Measurements from ENCODE around the gene ANXA6. TPM values are rescaled to one million over a fixed set of nuclear protein-coding genes. Genes with fewer than 3 reads are reported as not detected.
A peak's percentile ranks its signal among the peaks of the same experiment; 100 is the strongest.

The ANXA6 gene
- total and polyA plus RNA-seq, 8 donors, result 28.4 to 240 (median 88.2) TPM

DNA sequence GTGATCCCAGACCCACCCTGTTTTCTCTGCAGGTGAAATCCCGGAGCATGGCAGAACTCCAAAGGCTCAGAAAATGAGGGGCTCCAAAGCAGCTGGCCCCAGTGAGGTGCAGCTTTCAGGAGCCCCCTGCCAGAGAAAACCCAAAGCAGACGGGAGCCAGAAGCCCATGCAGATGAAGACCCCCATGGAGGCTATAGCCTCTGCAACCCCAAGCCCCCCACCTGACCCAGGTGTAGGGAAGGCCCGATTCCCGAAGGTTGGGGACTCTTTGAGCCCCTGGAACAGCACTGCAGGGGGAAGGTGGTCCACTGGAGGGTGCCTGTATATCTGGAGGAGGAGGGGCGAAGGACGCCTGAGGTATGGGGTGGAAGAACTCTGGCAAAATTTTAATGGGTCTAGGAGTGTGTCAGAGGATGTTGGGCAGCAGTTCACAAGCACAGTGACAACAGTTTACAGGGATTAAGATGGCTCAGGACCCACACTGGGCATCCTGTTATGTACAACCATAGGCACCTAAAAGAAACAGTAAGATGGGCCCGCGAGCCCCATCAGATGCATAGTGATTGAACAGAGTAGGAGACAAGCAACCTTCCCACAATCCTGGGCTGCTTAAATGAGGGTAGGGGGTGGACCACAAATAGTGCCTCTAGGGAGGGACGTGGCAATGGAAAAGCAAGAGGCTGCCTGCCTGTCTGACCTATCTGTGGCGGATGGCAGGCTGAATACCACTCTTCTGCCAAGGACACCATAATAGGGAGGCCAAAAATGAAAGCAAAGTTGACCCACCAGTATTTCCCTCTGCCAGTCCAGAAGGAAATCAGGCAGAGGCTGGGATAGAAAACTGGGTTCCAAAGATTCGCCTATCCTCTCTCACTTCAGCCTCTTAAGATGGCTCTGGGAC is 16.4 kb upstream of the ANXA6 start:
- peak overlapping the region in 2 of 4 donors; percentile 12 to 15 for H3K4me3 ChIP-seq
- peaks cover 0 to 9% (median 3%) of the 10 kb centered on the region in 4 donors for H3K4me1 ChIP-seq
- no peak for DNase-seq
- no peak overlapping the region for H3K27ac ChIP-seq
- no peaks in the 10 kb centered on the region for H3K9me3 ChIP-seq
- peaks cover 0 to 11% (median 6%) of the 10 kb centered on the region in 4 donors for H3K36me3 ChIP-seq
- WGBS, 5 donors, result 85 to 90% (median 86%) methylated on average over 11 of the region's 11 CpGs
- intact Hi-C loops (cut with DNase I; ENCODE audit: low total_unique reads), result no loop called here
- no peaks in the 10 kb centered on the region for H3K27me3 ChIP-seq
- TF ChIP-seq POLR2AphosphoS5 (IDR thresholded peaks at IDR 0.05) (no peak), EP300 (IDR thresholded peaks at IDR 0.05) (no peak), POLR2A (IDR thresholded peaks at IDR 0.05) (no peak)
- TF ChIP-seq, protein P1, sequence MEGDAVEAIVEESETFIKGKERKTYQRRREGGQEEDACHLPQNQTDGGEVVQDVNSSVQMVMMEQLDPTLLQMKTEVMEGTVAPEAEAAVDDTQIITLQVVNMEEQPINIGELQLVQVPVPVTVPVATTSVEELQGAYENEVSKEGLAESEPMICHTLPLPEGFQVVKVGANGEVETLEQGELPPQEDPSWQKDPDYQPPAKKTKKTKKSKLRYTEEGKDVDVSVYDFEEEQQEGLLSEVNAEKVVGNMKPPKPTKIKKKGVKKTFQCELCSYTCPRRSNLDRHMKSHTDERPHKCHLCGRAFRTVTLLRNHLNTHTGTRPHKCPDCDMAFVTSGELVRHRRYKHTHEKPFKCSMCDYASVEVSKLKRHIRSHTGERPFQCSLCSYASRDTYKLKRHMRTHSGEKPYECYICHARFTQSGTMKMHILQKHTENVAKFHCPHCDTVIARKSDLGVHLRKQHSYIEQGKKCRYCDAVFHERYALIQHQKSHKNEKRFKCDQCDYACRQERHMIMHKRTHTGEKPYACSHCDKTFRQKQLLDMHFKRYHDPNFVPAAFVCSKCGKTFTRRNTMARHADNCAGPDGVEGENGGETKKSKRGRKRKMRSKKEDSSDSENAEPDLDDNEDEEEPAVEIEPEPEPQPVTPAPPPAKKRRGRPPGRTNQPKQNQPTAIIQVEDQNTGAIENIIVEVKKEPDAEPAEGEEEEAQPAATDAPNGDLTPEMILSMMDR (IDR thresholded peaks at IDR 0.05), result no peak

DNA sequence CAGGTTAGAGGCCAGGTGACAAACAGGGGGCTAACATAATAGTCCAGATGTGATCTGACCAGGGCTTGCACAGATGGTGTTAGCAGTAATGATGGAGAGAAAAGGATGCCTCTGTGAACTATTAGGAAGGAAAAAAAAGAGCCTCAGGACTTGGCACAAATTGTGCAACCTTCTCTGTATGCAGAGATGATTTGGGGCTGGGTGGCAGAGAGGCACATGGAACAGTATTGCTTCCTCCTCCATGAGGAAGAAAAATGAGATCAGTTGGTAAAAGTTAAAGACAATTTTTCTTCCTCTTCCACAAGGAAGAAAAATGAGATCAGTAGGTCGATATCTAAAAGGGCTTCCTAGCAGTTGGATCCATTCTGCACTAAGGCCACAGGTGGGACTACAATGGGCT is 13.9 kb upstream of the ANXA6 start:
- H3K9me3 ChIP-seq, result no peaks in the 10 kb centered on the region
- H3K4me1 ChIP-seq, result peaks cover 0 to 9% (median 3%) of the 10 kb centered on the region in 4 donors
- TF ChIP-seq, protein P1 (IDR thresholded peaks at IDR 0.05), result no peak
- TF ChIP-seq POLR2AphosphoS5 (IDR thresholded peaks at IDR 0.05) (no peak), EP300 (IDR thresholded peaks at IDR 0.05) (no peak), POLR2A (IDR thresholded peaks at IDR 0.05) (no peak)
- H3K27ac ChIP-seq, result no peak overlapping the region
- WGBS, 5 donors, result 73 to 92% (median 85%) methylated on average over 1 of the region's 1 CpG
- no peak overlapping the region for H3K4me3 ChIP-seq
- no peaks in the 10 kb centered on the region for H3K27me3 ChIP-seq
- DNase-seq, result no peak
- intact Hi-C loops (cut with DNase I; ENCODE audit: low total_unique reads), result no loop called here
- no peaks in the 10 kb centered on the region for H3K36me3 ChIP-seq

DNA sequence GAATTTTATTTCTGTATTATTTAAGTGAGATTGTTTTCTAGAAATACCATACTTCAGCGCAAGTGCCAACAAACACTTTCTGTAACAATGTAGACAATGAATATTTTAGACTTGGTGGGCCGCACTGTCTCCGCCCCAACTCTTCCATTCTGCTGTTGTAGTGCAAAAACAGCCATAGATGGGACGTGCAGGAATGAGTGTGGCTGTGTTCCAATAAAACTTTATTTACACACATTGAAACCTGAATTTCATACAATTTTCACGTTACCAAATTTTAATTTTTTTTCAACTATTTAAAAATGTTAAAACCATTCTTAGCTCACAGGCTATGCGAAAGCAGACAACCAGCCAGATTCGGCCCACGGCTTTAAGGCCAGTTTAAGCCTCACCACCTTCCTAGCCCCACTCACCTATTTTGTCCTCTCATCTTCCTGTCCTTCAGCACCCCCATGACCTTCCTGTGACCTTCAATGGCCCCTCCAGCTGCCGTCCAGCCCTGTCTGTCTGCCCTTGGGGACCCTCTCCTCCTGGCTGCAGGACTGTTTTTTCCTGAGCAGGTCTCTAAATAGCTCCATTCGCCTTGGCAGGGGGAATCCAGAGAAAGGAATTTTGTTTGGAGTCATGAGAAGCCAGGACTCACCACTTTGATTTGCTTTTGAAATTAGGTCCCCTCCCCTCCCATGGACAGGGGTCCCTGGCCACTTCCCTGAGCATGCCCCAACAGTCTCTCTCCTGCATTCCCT is 11.2 kb upstream of the ANXA6 start:
- Histone ChIP-seq H3K4me3 (no peak overlapping the region), H3K36me3 (no peaks in the 10 kb centered on the region), H3K27me3 (no peaks in the 10 kb centered on the region), H3K4me1 (peaks cover 0 to 9% (median 3%) of the 10 kb centered on the region in 4 donors), H3K27ac (no peak overlapping the region), H3K9me3 (no peaks in the 10 kb centered on the region)
- no peak for DNase-seq
- WGBS, 5 donors, result 50 to 85% (median 79%) methylated on average over 10 of the region's 10 CpGs
- intact Hi-C loops (cut with DNase I; ENCODE audit: low total_unique reads), result loop anchor here (10.0 kb wide), 1 partner anchor 76 kb away; no protein-coding TSS in a partner anchor
- TF ChIP-seq, protein P1 (IDR thresholded peaks at IDR 0.05), result no peak
- TF ChIP-seq POLR2A (IDR thresholded peaks at IDR 0.05), result no peak
- no peak for TF ChIP-seq EP300 (IDR thresholded peaks at IDR 0.05)
- no peak for TF ChIP-seq POLR2AphosphoS5 (IDR thresholded peaks at IDR 0.05)

DNA sequence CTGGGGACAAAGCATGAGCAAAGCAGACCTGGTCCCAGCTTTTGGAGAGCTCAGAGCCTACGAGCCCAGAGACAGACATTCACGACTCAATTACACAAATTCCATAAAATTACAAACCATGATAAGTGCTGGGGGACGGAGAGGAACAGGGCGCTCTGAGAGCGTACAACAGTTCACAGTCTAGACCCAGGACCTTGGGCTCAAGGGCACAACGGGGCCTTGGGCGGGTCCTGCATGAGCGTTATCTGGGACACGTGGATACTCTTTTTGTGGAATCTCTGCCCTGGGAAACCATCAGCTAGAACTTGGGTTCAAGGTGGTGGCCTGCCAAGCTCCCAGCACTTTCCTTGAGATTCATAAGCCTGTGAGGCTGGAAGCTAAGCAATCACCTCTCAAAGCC is 9.4 kb upstream of the ANXA6 start:
- intact Hi-C loops (cut with DNase I; ENCODE audit: low total_unique reads), result loop anchor here (10.0 kb wide), 1 partner anchor 78 kb away; no protein-coding TSS in a partner anchor
- Histone ChIP-seq H3K9me3 (no peaks in the 10 kb centered on the region), H3K4me3 (no peak overlapping the region), H3K36me3 (no peaks in the 10 kb centered on the region), H3K27me3 (no peaks in the 10 kb centered on the region), H3K4me1 (peaks cover 0 to 19% (median 3%) of the 10 kb centered on the region in 4 donors), H3K27ac (no peak overlapping the region)
- TF ChIP-seq, protein P1 (IDR thresholded peaks at IDR 0.05), result no peak
- TF ChIP-seq POLR2AphosphoS5 (IDR thresholded peaks at IDR 0.05) (no peak), POLR2A (IDR thresholded peaks at IDR 0.05) (no peak), EP300 (IDR thresholded peaks at IDR 0.05) (no peak)
- no peak for DNase-seq
- WGBS, 5 donors, result 80 to 83% (median 82%) methylated on average over 9 of the region's 9 CpGs

Data from stomach (tissue), 9 donors.